GM10248 (cell line): ENCODE results near the gene NUB1.

ENCODE experiments used
- CTCF ChIA-PET: fragments of 300-600 bp; sonication (Branson Sonifier 250); formaldehyde crosslinking; extraction: SDS; loops from one replicate; lab custom pipeline; 2021; ENCODE audit warnings: antibody characterized with exemption; lab: Yijun Ruan, JAX
- POLR2A ChIA-PET: fragments of 350-650 bp; sonication (Branson Sonifier 250); formaldehyde crosslinking; extraction: SDS; loops from one replicate; lab custom pipeline; 2020; ENCODE audit warnings: antibody characterized with exemption; lab: Yijun Ruan, JAX
- DNase-seq: peaks from one replicate; pipeline ENCODE4 v3.0.0; 2012; ENCODE audit errors: extremely low spot score
- CTCF ChIP-seq: IDR thresholded peaks from 2 replicates; pipeline ENCODE4 v1.5.1; 2012; ENCODE audit warnings: mild to moderate bottlenecking, low read depth; ENCODE audit errors: extremely low read depth, missing control alignments, control extremely low read depth

NUB1 gene

GRCh38 chr7:151351967-151352366 is 10.4 kb downstream of the NUB1 start:
- ChIA-PET CTCF (interaction anchor here (0.8 to 7.8 kb wide), 26 partner anchors 8 to 408 kb away, joined by 3 to 116 read pairs (median 4); partner anchors contain the start of genes ABCF2 and NUB1), POLR2A (interaction anchor here (0.6 kb wide), 1 partner anchor 281 kb away, joined by 3 read pairs; no protein-coding TSS in a partner anchor)
- DNase-seq: peak; percentile 43
- TF ChIP-seq CTCF: no peak

- POLR2A ChIA-PET: no interaction called here
Observed at GRCh38 chr7:151352512-151352911, 10.9 kb downstream of the NUB1 start.

GRCh38 chr7:151361193-151361959 is 19.8 kb downstream of the NUB1 start:
- POLR2A ChIA-PET: no interaction called here
- no peak for TF ChIP-seq CTCF
- CTCF ChIA-PET: interaction anchor here (1.2 to 1.8 kb wide), 5 partner anchors 8 to 88 kb away, joined by 3 to 14 read pairs (median 5); no protein-coding TSS in a partner anchor
- no peak for DNase-seq

More at GRCh38 chr7:151352512-151352911, 10.9 kb downstream of the NUB1 start:
- CTCF ChIA-PET: interaction anchor here (0.8 to 7.8 kb wide), 20 partner anchors 9 to 408 kb away, joined by 3 to 116 read pairs (median 6); partner anchors contain the start of gene NUB1
- TF ChIP-seq CTCF: no peak
- no peak for DNase-seq

- ChIA-PET POLR2A (no interaction called here), CTCF (interaction anchor here (0.7 to 2.5 kb wide), 4 partner anchors 8 to 150 kb away, joined by 3 to 11 read pairs (median 5); no protein-coding TSS in a partner anchor)
- TF ChIP-seq CTCF: no peak
- no peak for DNase-seq
Observed at GRCh38 chr7:151363182-151363581, 21.6 kb downstream of the NUB1 start.

GRCh38 chr7:151366166-151366879 is 24.7 kb downstream of the NUB1 start:
- DNase-seq: no peak
- TF ChIP-seq CTCF: no peak
- POLR2A ChIA-PET: interaction anchor here (0.9 kb wide), 1 partner anchor 9 kb away, joined by 4 read pairs; no protein-coding TSS in a partner anchor
- CTCF ChIA-PET: interaction anchor here (0.8 to 7.4 kb wide), 13 partner anchors 10 to 448 kb away, joined by 3 to 77 read pairs (median 4); no protein-coding TSS in a partner anchor

- ChIA-PET POLR2A (interaction anchor here (0.9 kb wide), 1 partner anchor 10 kb away, joined by 4 read pairs; no protein-coding TSS in a partner anchor), CTCF (interaction anchor here (0.8 to 7.4 kb wide), 12 partner anchors 13 to 447 kb away, joined by 3 to 77 read pairs (median 4); no protein-coding TSS in a partner anchor)
- TF ChIP-seq CTCF: no peak
- no peak for DNase-seq
Observed at GRCh38 chr7:151366880-151367222, 25.2 kb downstream of the NUB1 start.
